Activated gamma-delta T cell (primary cell): Measurements from ENCODE around the gene OSGEP.
A peak's percentile ranks its signal among the peaks of the same experiment; 100 is the strongest.

ENCODE experiments used
- DNase-seq: peaks from one replicate; lab custom pipeline; 2025; lab: John Stamatoyannopoulos, UW

Gene OSGEP

DNA sequence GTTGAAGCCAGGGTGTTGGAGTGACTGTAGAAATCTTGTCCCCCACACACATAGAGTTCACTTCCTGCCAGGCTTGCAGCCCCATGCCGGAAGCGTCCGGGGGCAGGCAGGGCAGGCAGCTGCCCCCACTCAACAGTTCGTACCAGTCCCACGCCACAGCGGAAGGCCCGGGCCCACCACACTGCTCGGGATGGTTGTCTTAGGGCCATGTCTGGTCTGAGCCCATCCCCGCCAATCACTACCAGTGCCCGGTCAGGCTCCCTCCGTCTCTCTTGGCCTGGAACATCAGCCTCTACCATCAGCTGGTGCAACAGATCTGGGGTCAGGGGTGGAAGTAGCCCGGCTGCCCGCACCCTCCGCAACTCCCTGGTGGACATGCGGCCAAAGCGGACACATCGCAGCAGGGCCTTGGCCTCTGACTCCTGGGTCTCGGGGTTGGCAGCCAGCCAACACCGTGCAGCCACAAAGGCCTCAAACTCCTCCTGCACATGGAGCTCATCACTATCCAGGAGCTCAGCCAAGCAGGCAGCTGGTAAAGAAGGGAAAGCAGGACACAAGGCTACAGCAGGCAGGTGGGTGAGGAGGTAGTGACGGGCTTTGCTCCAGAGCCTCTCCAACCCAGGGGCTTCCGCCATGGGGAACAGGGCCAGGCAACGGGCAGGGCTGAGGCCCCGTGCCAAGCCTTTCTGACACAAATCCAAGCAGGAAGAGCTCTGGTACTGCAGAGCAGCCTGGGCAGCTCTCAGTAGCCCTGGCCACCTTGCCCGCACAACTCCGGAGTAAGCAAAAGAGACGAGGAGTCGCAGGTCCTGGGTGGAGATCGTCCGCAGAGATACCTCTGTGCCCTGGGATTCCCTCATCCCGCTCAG, 24.6 kb downstream of the OSGEP start:
- DNase-seq, result no peak

DNA sequence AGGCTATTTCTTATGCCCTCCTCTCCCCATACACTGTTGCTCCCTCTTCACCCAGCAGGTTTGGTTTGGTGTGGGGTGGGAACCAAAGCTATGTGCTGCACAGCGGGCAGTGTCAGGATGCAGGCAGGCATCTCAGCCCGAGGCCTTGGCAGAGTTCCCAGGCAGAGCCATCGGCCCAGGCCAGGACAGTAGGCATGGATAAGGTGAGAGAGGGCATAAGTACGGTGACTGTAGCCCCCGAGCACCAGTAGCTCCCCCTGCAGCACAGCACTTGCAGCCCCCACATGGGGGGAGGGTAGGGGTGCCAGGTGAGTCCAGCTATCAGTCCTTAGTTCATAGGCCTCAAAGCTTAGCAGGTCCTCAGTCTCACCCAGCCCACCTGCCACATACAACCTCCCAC, 25.8 kb downstream of the OSGEP start:
- no peak for DNase-seq

- no peak for DNase-seq
These were observed 26.6 kb downstream of the OSGEP start for GRCh38 chr14:20428010-20428365.

DNA sequence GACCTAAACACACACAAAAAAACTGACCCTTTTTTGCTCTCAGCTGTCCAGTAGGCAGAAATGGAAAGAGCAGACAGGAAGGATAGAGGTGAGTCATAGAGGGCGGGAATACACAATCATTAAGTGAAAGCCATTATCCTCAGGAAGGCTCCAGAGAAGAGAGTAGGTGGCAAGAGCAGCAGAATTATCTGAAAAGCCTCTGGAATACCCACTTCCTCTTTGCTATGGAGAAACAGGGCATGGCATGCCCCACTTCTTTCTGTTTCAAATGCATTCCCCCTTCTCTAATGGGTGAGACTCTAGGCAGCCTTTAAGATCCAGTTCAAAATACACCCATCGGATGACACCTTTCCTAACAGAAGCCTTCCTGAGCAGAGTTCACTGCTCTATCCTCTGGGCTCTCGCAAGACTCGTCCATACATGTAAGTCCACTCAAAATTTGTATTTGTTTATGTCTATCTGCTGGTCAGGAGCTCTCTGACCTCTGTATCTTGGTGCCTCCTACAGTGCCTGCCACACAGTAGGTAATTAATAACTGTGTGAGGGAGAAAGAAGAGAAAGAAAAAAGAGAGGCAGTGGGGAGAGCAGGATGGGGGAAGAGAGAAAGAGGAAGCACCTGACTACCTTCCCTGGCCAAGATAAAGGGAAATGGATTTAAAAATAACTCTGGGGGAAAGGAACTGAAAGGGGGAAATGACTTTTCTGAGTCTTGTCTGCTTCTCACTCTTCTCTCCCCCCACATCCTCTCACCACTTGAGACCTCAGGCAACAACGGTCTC, 27.2 kb downstream of the OSGEP start:
- DNase-seq, result no peak

GRCh38 chr14:20424851-20425250, 29.8 kb downstream of the OSGEP start:
- no peak for DNase-seq

DNA sequence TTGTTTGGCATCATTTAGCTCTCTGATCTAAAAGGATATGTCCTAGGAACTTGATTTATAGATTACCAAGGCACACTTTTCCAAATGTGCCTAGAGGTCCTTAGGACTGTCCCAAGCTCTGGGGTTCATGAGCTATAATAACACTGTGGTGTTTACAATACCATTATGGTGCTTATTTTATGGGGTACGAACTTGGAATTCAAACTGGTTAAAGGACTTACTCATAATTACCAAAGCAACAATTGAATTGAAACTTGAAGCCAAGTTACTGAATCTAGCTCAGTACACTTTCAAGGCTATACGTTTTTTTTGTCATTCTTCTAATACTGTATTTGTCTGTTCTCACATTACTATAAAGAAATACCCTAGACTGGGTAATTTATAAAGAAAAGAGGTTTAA, 31.7 kb downstream of the OSGEP start:
- DNase-seq, result no peak

DNA sequence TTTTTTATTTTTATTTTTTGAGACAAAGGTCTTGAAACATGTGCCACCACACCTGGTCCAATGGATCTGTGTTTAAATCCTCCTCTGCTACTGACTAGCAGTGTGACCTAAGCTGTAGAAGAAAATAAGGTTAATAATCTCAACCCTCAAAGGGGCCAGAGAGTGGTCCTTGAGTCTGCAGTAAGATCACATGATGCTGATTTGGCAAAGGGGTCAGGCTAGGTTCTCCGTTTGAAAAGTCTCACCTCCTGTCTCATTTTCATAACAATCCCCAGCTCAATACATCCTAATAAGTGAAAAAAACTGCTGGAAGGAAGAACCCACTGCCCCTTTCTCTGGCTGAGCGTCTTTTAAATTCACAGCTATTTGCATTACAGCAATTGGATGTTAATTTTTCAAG, 33.3 kb downstream of the OSGEP start:
- DNase-seq, result no peak

- no peak for DNase-seq
These were observed 35.2 kb downstream of the OSGEP start for GRCh38 chr14:20419419-20419818.

DNA sequence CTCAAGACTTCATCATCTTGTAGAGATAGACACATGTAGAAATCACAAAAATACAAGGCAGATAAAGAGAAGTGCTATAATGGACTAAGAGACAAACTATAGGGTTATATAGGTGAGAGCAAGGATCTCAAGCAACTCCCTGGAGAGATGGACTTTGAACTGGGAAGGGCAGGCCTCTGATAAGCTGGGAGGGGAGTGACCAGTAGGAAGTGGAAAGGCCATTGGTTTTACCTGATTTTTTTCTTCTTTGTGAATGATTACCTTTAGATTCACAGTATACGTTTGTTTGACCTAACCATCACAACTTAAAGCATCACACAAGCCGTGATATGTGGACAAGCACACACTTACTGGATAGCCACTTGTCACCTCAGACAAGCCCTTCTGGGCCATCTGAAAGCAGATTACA, 36.1 kb downstream of the OSGEP start:
- DNase-seq, result no peak

DNA sequence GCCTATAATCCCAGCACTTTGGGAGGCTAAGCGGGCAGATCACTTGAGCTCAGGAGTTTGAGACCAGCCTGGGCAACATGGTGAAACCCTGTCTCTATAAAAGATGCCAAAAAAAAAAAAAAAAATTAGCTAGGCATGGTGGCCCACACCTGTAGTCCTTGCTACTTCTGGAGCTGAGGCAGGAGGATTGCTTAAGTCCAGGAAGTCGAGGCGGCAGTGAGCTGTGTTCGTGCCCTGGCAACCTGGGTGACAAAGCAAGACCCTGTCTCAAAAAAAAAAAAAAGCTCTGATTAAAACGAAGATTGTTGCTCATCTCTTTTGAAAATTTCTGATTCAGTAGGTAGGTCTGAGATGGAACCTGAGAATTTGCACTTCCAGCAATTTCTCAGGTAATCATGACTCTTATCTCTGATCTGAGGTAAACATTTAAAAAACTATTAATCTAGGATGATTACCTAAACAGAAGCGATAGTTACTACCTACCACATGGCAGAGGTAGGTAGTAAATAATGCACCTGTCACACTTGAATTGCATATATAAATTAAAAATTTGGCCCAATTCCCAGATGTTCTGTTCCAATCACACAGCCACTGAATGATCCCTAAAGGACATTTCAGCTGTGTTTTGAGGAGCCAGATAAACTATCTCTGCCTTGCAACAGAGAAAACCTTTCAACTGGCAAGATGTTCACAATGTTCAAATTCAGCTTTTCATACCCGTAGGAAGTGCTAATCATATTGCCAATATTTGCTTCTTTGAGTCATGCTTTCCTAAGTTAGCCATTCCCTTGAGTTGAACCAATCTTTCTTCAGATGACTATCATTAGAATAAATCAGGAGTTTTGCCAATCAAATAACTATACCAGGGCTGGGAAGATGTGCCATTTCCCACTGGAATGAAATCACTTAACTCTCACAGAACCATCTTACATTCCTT, 37.1 kb downstream of the OSGEP start:
- no peak for DNase-seq

GRCh38 chr14:20416223-20416622, 38.4 kb downstream of the OSGEP start:
- no peak for DNase-seq

DNA sequence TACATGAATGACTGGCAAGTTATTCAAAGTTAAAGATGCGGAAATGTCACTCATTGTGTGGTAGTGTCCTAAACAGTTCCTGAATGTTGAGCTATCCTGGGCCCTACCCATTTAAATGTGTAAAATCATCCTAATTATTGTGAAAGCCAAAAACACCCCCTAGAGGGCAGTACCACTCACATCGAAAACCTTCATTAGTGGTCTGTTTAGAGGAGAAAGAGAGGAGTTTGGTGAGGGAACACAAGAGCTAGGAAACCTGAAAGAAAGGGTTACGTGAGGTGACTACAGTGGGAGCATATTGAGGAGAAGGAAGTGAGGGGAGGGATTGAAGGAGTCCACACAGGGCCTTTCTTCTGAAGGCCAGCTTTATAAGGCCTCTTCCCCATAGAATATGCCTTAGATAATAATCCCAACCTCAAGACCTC, 38.8 kb downstream of the OSGEP start:
- no peak for DNase-seq

- no peak for DNase-seq
These were observed 40.9 kb downstream of the OSGEP start for GRCh38 chr14:20413744-20414082.

DNA sequence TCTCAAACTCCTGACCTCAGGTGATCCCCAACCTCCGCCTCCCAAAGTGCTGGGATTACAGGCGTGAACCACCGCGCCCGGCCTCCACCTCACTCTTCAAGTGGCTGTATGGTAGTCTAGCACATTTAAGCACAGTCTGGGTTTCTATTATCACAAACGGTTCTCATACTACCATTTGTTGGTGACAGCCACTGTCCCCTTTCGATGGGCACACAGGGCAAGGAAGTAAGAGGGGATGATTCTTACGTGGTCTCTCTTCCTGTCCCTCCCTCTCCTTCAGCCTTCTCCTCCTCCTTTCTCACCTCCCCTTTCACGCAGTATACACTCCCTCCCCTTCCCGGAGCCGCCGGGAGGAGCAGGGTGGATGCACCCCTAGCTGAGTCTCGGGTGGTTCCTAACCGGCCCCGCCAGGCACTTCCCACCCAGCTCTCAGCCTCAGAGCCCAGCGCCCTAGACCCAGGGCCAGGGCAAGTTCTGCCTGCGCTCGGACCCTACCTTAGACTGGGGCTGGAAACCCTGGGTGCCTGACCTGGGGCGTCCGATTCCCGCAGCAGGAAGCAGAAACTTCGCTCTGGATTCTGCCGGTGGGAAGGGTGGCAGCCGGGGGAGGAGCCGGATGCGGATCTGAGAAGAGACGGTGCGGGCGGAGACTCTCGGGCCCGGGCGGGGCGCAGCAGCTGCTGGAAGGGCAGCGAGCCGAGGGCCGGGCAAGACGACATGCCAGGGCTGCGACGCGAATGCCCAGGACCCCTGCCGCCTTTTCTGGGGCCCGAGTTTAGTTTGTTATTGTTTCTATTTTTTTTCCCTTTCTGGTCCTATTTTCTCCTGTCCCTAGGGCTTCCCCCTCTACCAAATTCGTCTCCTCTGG, 41.5 kb downstream of the OSGEP start, which contains the start of gene TEP1:
TSS of gene TEP1 (minus strand) at position 626 of the 868 bp plus-strand sequence. CDS start 5,062 bp downstream, outside the sequence.
- DNase-seq, result peak; percentile 60

DNA sequence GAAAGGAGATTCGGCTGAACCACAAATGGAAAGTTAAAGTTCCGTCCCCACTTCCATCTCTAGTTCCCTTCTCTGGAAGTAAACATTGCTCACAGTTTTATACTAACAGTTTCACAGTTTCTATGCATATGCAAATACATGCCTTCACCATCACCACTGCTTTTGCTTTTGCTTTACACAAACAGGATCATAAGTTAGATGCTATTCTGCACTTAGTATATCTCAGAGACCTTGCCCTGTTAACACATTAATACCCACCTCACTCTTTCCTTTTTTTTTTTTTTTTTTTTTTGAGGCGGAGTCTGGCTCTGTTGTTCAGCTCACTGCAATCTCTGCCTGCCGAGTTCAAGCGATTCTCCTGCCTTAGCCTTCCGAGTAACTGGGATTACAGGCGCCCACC, 42.2 kb downstream of the OSGEP start:
- no peak for DNase-seq

- DNase-seq, result no peak
These were observed 45.4 kb downstream of the OSGEP start for GRCh38 chr14:20409226-20409625.

DNA sequence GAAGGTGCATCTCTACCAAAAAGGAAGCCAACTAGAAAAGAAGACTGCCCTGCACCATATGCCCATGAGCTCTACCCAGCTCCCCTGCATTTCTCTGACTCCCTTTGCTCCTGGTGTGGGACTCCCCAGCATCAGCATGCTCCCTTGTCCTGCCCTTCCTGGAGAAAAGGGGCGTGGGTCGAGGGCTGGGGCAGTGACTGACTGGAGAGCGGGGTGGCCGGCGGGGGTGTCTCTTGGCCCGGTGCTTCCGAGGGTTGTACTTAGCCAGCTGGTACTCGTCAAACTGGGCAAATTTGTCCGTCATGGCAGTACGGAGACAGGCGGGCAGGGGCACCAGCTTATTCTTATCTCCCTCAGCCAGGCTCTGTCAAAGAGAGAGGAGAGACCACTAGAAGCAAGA, 51.1 kb downstream of the OSGEP start:
- no peak for DNase-seq

GRCh38 chr14:20400965-20401593, 53.5 kb downstream of the OSGEP start:
- DNase-seq, result no peak

DNA sequence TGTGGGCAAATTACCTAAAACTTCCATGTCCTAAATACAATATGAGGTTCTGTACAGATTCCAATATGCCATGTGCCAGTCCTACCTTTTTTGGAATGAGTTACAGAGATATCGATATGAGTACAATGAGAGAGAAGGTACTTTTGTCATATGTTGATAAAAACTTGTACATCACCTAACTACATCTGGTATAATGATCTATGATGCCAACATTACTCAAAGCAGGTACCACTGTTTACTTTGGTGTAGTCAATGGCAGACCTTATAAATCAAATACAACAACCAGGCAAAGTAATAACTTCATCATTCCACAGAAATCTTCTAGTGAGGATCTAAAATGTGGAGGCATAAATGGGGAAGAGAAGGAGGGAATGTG, 54.0 kb downstream of the OSGEP start:
- DNase-seq, result no peak

DNA sequence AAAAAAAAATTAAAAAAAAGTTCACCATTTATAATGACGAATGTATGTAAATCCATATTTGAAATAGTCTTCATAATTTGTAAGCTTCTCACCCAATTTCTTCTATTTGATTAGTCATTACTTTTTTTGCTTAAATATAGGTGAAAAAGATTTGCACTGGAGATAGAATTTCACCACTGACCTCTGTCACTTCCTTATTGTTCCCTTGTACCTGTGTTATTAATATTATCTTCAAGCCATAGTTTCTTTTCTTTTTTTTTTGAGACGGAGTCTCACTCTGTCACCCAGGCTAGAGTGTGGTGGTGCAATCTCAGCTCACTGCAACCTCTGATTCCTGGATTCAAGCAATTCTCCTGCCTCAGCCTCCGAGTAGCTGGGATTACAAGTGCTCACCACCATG, 57.1 kb downstream of the OSGEP start:
- no peak for DNase-seq
